Panc1 (cell line): Measurements from ENCODE around the gene QRICH1.

ENCODE experiments used
- CTCF ChIP-seq: fragments of 450-650 bp; IDR thresholded peaks from 2 replicates; pipeline ENCODE4 v1.5.1; 2017; ENCODE audit warnings: mild to moderate bottlenecking
- REST ChIP-seq, 2 experiments: IDR thresholded peaks; 2 replicates each; pipeline ENCODE4 v1.6.1; 2011 to 2012; ENCODE audit warnings: low read depth in 2 of 2, control low read depth in 1 of 2, low read length in 1 of 2, mild to moderate bottlenecking in 1 of 2, moderate library complexity in 1 of 2; ENCODE audit not compliant: insufficient read depth in 1 of 2

GRCh38 chr3:48996640-48997039, 97.2 kb downstream of the QRICH1 start:
- TF ChIP-seq REST (IDR thresholded peaks at IDR 0.05; ENCODE audit: insufficient read depth in 1 of 2, low read depth in 2 of 2, low read length in 1 of 2) (no peak), CTCF (no peak)
